Measurements from ENCODE around the gene VSNL1.

- TF ChIP-seq CTCF (IDR thresholded peaks at IDR 0.05; ENCODE audit: low read depth, low read length): no peak
- no peak for TF ChIP-seq POLR2A (IDR thresholded peaks at IDR 0.05; ENCODE audit: extremely low read depth, insufficient read length)
Measured at GRCh38 chr2:17637131-17637906, 96.8 kb downstream of the VSNL1 start.

Measured in NB4 (cell line).